OCI-LY7 (cell line): ENCODE data around the gene CIC. TPM values are rescaled to one million over a fixed set of nuclear protein-coding genes. Genes with fewer than 3 reads are reported as not detected.

Experiments
- BruUV-seq: library from RNA; stranded (reverse); fragments of 400-500 nt; replicated peaks from 2 replicates; lab custom pipeline; 2021; lab: Mats Ljungman, UMichigan
- CTCF ChIA-PET: fragments of 300-600 bp; sonication (Branson Sonifier 250); formaldehyde crosslinking; loops from one replicate; lab custom pipeline; 2022; ENCODE audit warnings: antibody characterized with exemption; ENCODE audit not compliant: unreplicated experiment; lab: Charles Lee
- POLR2A ChIA-PET: fragments of 300-600 bp; sonication (Branson Sonifier 250); formaldehyde crosslinking; loops from one replicate; lab custom pipeline; 2022; ENCODE audit warnings: antibody characterized with exemption; lab: Charles Lee
- DNase-seq: peaks from one replicate; pipeline ENCODE4 v3.0.0-alpha.2; 2015; ENCODE audit warnings: low spot score
- H2AFZ ChIP-seq: fragments of 200-600 bp; sonication (generic), shearing (Covaris generic); 2 replicates; pipeline ENCODE4 v1.6.1; 2014; ENCODE audit warnings: mild to moderate bottlenecking, antibody characterized with exemption, low read length, moderate library complexity
- H3K27ac ChIP-seq: fragments of 200-600 bp; sonication (generic); 2 replicates; pipeline ENCODE4 v1.5.1; 2014; ENCODE audit warnings: mixed run types, low read depth, mild to moderate bottlenecking, moderate library complexity, low read length, inconsistent platforms; ENCODE audit not compliant: poor library complexity, severe bottlenecking
- H3K36me3 ChIP-seq: fragments of 200-600 bp; sonication (generic); 2 replicates; pipeline ENCODE4 v1.6.1; 2014; ENCODE audit warnings: mild to moderate bottlenecking, antibody characterized with exemption, low read length, moderate library complexity, mixed read lengths; ENCODE audit not compliant: insufficient read depth
- H3K4me1 ChIP-seq: fragments of 200-600 bp; sonication (generic); 2 replicates; pipeline ENCODE4 v1.5.1; 2014; ENCODE audit warnings: mild to moderate bottlenecking, low read length; ENCODE audit not compliant: insufficient read depth, poor library complexity, severe bottlenecking
- H3K4me2 ChIP-seq: fragments of 200-600 bp; sonication (generic); 2 replicates; pipeline ENCODE4 v1.6.1; 2014; ENCODE audit warnings: mild to moderate bottlenecking, low read length
- H3K4me3 ChIP-seq: fragments of 200-600 bp; sonication (generic); 2 replicates; pipeline ENCODE4 v1.5.1; 2014; ENCODE audit warnings: mild to moderate bottlenecking, low read depth, low read length; ENCODE audit not compliant: poor library complexity, severe bottlenecking
- H3K79me2 ChIP-seq: fragments of 200-600 bp; sonication (generic); 2 replicates; pipeline ENCODE4 v1.6.1; 2016; ENCODE audit warnings: low read depth, mild to moderate bottlenecking, low read length, moderate library complexity, mixed read lengths; ENCODE audit not compliant: insufficient read depth
- H3K9me2 ChIP-seq: fragments of 200-600 bp; sonication (generic); 2 replicates; pipeline ENCODE4 v1.6.1; 2016; ENCODE audit warnings: mild to moderate bottlenecking, low read length, mixed read lengths; ENCODE audit not compliant: insufficient read depth
- H3K9me3 ChIP-seq: fragments of 200-600 bp; sonication (generic); 2 replicates; pipeline ENCODE4 v1.6.1; 2014; ENCODE audit warnings: mild to moderate bottlenecking, mixed run types, low read length, mixed read lengths
- H4K20me1 ChIP-seq: fragments of 200-600 bp; sonication (generic); 2 replicates; pipeline ENCODE4 v1.6.1; 2014; ENCODE audit warnings: mild to moderate bottlenecking, antibody characterized with exemption, low read length, moderate library complexity, mixed read lengths; ENCODE audit not compliant: insufficient read depth
- CTCF ChIP-seq: fragments of 200-600 bp; sonication (generic); conservative IDR thresholded peaks from 2 replicates; pipeline ENCODE4 v1.5.1; 2014; ENCODE audit warnings: mild to moderate bottlenecking, antibody characterized with exemption, low read length, moderate library complexity, mixed read lengths
- EZH2phosphoT487 ChIP-seq: fragments of 200-600 bp; sonication (generic); IDR thresholded peaks from 2 replicates; pipeline ENCODE4 v1.6.1; 2018; ENCODE audit warnings: low read depth, borderline replicate concordance, mild to moderate bottlenecking, mixed run types, antibody characterized with exemption, low read length, moderate library complexity, mixed read lengths
- intact Hi-C: fragments of 100-400 bp; cut with micrococcal nuclease; formaldehyde crosslinking; loops from one replicate; pipeline ENCODE4 v1.10.0; 2022; ENCODE audit not compliant: unreplicated experiment
- total RNA-seq, 2 experiments: library from RNA; depleted of rRNA in 1 of 2; stranded (reverse); fragments of >200 nt in 1 of 2; shearing (Covaris generic) in 1 of 2; gene quantifications; 2 replicates each; pipeline ENCODE4 v1.2.3, GENCODE V29; 2014 to 2022

CIC gene
- total RNA-seq, 2 experiments from 2014 or later = 26.8 to 48.2 TPM

DNA sequence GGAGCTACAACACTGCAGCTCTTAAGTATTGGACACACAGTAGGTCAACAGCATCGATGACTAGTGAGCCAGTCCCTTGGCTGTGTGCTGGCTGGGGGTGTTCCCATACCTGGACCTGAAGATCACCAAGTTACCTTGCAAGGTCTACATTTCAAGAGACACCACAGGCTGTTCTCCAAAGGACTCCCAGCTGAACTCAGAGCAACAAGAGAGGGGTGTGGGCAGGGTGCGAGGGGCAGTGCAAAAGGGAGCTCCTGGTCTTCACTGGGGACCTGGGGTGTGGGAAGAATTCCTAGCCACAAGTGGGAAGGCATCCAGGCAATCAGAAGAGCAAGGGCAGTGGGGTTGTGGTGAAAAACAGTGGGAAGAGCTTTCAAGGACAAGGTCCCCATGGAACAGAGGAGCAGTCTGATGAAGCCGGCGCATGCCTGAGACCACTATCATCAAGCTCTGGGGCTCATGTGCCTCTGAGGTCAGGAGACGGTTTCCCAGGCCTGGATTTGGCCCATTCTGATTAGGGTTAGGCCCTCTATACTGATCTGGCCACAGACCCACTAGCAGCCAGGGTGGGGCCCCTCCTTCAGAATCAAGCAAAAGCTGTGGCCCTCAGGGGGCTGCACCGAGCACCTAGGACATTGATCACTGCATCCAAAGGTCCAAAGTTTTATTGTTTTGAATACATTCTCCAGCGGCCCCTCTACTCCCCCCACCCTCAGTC is 22.0 kb upstream of the CIC start:
- H3K79me2 ChIP-seq = peaks cover 6% of the 10 kb centered on the region; the same call in 1 of the 2 replicates
- POLR2A ChIA-PET = interaction anchor here (0.5 to 1.0 kb wide), 2 partner anchors 31 to 81 kb away, joined by 3 read pairs; no protein-coding TSS in a partner anchor
- no peak for DNase-seq
- no peak overlapping the region for H2AFZ ChIP-seq
- intact Hi-C loops = no loop called here
- no peak overlapping the region for H3K4me3 ChIP-seq
- H3K9me2 ChIP-seq = no peaks in the 10 kb centered on the region
- peaks cover 25% of the 10 kb centered on the region for H3K4me1 ChIP-seq
- TF ChIP-seq CTCF (no peak), EZH2phosphoT487 (no peak)
- no peaks in the 10 kb centered on the region; the same call in 1 of the 2 replicates for H4K20me1 ChIP-seq
- BruUV-seq = no TSS peak
- no peak overlapping the region for H3K4me2 ChIP-seq
- H3K9me3 ChIP-seq = no peaks in the 10 kb centered on the region
- peaks cover 29% of the 10 kb centered on the region for H3K36me3 ChIP-seq
- CTCF ChIA-PET = no interaction called here
- peak overlapping the region; percentile 12 for H3K27ac ChIP-seq

DNA sequence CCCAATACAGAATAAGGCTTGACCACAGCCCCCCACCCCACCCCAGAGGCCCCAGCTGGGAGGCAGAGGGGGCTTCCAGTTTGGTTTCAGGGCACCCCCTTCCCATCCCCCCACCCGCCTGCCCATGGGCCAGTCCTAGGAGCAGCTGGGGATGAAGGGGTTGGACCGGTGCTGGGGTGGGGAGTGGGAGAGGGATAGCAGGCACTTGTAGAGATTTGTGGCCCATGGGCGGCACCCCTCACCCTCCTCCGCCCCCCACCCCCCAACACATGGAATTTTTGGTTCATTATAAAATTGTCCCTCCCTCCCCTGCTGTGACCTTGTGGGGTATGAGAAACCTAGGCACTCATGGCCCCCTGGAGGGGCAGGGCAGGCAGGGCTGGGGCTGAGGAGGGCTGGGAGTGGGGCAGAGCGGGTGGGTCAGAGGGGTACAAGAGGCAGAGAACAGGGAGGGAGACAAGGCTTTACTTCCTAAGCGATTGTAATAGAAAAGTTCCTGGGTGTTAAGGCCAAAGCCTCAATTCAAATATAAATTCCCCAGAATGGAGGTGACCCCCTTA is 21.3 kb upstream of the CIC start:
- no peaks in the 10 kb centered on the region; the same call in 1 of the 2 replicates for H4K20me1 ChIP-seq
- ChIA-PET POLR2A (no interaction called here), CTCF (no interaction called here)
- BruUV-seq = no TSS peak
- H3K4me2 ChIP-seq = no peak overlapping the region
- H3K4me1 ChIP-seq = peaks cover 32% of the 10 kb centered on the region
- no peak overlapping the region for H3K27ac ChIP-seq
- peaks cover 11% of the 10 kb centered on the region; the same call in 1 of the 2 replicates for H3K79me2 ChIP-seq
- H3K36me3 ChIP-seq = peaks cover 29% of the 10 kb centered on the region
- no peaks in the 10 kb centered on the region for H3K9me2 ChIP-seq
- H2AFZ ChIP-seq = no peak overlapping the region
- H3K4me3 ChIP-seq = no peak overlapping the region
- TF ChIP-seq EZH2phosphoT487 (no peak), CTCF (no peak)
- DNase-seq = no peak
- intact Hi-C loops = no loop called here
- H3K9me3 ChIP-seq = no peaks in the 10 kb centered on the region
